GM12891 (cell line): Measurements from ENCODE around the gene GALNT6.

Source experiments
- POLR2A ChIP-seq: IDR thresholded peaks from 2 replicates; pipeline ENCODE4 v1.6.1; 2011; ENCODE audit warnings: low read depth, low read length, control low read depth
- POLR2AphosphoS5 ChIP-seq: IDR thresholded peaks from 2 replicates; pipeline ENCODE4 v1.6.1; 2011; ENCODE audit warnings: low read depth, low read length, control low read depth

- TF ChIP-seq POLR2A = no peak
- TF ChIP-seq POLR2AphosphoS5 = no peak
Observed at GRCh38 chr12:51374361-51374760, 16.8 kb downstream of the GALNT6 start.
